HPDE6-E6E7 (cell line): ENCODE data around the gene MSI2.

Source experiments
- DNase-seq: peaks from one replicate; pipeline ENCODE4 v3.0.0; 2011; ENCODE audit warnings: missing footprints; ENCODE audit errors: extremely low spot score

The MSI2 gene

GRCh38 chr17:57365420-57365819 is 109.1 kb downstream of the MSI2 start:
- no peak for DNase-seq

- no peak for DNase-seq
Measured at GRCh38 chr17:57366177-57366557, 109.8 kb downstream of the MSI2 start.

DNA sequence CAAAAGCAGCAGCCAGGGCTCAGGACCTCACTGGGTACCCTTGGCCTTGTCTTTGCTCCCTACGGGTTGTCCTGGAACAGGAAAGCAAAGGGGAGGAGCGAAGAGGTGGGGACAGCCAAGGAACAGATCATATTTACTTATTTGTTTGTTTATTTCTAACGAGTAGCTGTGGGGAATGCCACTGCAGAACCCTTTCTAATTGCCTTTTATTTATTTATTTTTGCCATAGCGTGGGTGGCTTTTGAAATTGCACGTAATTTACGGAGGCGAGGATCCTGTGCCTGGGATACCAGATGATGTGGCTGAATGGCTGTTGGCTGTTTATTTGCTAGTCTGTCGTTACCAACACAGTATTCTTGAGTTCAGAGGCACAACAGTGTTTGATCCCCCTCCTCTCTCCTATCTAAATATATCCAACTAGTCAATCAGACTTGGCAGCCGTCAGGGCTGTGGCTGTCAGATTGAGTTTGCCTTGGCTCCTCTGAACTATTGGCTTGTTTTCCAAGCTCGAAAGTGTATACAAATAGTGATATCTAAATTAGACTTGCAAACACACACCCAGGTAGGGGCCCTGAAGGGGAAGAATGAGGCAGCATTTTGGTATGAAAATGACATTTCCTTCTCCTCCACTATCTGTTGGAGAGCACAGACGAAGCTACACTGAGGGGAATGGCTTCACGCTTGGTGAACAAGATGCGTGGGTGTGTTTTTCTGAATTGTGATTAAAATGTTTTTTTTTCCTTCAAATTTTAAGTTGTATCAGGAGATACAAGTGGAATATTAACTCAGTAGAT is 110.4 kb downstream of the MSI2 start:
- DNase-seq, result no peak

- DNase-seq, result no peak
Measured at GRCh38 chr17:57368637-57369336, 112.5 kb downstream of the MSI2 start.

GRCh38 chr17:57369509-57369945 is 113.2 kb downstream of the MSI2 start:
- no peak for DNase-seq

DNA sequence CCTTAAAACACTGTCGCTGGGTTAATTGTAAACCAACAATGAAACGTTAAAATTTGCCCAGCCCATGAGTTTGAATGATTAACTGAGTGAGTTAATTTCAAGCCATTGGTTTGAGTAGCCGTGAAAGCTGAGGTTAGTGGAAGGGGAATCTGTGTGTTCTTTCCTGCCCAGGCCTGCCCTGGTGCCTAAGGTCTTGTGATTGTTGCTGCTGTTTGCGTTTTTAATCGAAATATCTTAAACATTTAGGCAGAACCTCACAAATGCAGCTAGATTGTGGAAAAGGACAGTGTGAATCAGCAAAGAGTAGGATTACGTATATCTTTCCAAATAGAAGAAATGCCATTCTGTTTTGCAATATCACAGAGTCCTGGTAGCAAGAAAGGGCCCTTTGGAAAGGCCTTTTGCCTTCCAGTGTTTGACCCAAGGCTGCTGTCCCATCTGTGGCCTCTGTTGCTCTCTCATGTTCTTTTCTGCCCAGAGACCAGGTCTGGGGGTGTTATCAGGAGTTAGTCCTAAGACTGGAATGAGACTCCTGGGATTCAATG is 113.8 kb downstream of the MSI2 start:
- peak; percentile 85 for DNase-seq

- DNase-seq, result no peak
Measured at GRCh38 chr17:57370619-57371018, 114.3 kb downstream of the MSI2 start.

DNA sequence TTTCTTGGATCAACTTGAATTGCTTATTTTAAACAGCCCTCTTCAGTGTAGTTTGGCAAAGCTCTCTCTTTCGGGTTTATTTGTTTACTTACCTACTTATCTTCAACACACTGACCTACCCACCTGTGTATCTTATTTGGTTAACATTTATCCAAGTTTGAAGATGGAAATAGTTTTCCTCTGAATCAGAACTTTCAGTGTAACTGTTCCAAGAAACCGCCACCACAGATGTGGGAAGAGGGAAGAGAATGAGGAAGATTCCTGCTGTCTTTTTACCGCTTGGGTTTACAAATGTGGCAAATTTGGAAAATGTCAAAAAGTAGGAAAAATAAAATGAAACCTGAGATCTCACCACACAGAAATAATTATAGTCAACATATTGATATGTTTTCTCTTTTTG is 115.8 kb downstream of the MSI2 start:
- no peak for DNase-seq

DNA sequence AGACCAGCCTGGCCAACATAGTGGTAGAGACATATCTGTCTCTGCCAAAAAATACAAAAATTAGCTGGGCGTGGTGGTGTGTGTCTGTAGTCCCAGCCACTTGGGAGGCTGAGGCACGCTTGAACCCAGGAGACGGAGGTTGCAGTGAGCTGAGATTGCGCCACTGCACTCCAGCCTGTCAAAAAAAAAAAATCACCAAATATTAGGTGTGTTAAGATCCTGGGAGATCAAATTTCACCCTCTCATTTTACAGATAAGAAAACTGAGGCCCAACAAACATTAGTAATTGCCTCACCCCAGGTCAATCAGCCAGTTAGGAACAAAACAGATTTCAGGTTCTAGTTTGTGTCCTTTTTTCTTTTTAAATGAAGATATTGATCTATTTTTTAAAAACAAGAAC is 116.7 kb downstream of the MSI2 start:
- no peak for DNase-seq

DNA sequence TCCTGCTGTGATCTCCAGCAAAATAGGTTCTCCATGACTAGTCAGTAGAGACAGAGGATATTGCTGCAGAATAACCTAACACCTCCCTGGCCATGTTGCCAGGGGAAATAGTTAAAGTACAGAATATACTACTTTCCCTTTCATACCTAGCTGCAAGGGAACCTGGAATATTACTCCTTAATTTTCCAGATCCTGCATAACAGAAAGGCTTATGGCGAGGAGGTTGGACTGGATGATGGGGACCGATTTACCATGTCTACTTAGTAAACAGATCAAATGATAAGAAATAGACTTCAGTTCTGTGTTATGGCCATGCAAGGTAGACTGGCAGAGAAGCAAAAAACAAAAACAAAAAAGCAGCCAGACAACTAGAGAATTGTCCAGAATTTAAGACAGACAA is 117.4 kb downstream of the MSI2 start:
- DNase-seq, result no peak

DNA sequence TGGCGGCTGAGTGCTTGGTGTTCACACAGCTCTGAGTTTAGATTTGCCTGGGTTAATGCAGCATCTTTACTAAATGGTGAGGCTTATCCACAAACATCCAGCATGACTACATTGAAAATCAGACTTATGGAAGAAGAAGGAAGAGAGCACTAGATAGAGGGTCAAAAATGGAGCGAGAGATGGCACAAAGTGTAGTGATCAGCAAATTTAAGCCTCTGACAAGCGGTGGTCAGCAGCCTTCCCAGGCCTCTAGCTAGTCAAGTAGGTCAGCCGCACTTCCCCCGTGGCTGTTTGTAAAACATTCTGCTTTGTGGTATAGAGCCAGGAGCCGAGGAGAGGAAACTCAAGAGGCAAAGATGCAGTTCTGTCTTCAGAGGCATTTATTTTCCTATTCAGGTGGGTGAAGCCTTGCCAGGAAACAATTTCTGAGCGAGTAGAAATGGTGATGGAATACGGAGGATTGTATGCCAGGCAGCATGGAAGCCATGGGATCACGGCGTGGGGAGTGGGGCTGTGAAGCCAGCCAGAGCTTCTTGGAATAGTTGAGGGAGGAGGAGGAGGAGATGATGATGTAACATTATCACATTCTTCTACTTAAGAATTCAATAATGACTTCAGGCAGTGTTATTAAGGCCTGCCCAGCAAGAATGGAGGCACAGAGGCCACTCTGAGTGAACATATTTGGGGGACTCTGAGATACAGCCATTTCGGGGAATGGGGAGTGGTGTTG is 118.9 kb downstream of the MSI2 start:
- DNase-seq, result no peak

GRCh38 chr17:57375770-57376225 is 119.5 kb downstream of the MSI2 start:
- DNase-seq, result peak; percentile 75

GRCh38 chr17:57377094-57377493 is 120.8 kb downstream of the MSI2 start:
- DNase-seq, result no peak

DNA sequence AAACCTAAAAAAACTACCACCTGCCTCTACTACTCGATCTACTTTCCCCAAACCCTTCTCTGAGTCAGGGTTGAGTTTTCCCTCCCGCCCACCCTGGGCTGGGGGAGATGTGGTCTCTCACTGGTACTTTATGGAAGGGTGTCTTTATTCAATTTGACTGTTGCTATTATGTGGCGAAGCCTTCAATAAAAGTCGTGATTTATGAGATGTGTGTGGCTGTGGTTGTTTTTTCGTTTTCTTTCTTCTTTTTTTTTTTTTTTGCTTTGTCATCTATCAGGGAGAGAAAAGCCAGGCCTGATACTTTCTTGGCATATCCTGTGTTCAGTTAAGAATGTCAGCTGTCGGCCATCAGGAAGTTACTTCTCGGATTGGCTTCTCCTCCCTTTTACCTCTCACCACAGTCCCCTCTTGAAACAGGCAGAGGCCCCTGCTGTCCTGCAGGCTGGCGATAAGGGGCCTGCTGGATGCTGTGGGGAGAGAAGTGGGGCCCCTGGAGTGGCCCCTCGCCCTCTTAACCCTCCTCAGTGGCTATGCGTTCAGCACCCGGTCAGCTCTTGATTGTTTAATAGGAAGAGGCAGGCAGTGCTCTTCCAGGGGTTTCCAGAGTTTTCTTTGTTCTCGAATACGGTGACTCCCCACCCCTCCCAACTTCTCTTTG is 123.0 kb downstream of the MSI2 start:
- no peak for DNase-seq

GRCh38 chr17:57379895-57380434 is 123.6 kb downstream of the MSI2 start:
- DNase-seq, result no peak

DNA sequence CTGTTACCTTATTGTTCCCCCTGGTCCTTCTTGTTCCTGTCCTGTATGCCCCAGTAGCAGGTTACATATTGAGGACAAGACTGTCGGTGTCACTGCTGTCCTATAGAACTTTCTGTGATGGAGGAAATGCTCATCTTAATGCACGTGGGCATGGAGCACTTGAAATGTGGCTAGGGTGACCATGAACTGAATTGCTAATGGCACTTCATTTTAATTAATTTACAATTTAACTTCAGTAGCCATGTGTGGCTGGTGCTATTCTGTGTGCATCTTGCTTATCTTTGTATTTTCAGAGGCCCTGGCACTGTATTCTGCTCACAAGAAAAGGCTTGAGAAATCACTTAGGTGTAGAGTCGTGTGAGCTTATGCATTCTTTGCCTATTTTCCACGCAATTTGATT is 125.2 kb downstream of the MSI2 start:
- DNase-seq, result no peak

DNA sequence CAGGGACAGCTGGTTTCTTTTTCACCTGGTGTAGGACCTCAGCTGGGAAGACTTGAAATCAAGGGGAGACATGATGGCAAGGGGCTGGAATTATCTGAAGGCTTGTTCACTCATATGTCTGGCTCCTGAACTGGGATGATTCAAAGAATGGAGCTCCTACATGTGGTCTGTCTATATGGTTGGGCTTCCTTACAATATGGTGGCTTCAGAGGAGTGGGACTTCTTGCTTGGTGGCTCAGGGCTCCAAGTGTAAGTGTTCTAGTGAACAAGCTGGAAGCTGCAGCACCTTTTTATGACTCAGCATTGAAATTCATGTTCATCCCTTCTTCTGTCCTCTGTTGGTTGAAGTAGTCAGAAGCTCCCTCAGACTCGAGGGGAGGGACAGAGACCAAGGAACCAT is 127.9 kb downstream of the MSI2 start:
- no peak for DNase-seq

- no peak for DNase-seq
Measured at GRCh38 chr17:57385975-57386374, 129.7 kb downstream of the MSI2 start.

DNA sequence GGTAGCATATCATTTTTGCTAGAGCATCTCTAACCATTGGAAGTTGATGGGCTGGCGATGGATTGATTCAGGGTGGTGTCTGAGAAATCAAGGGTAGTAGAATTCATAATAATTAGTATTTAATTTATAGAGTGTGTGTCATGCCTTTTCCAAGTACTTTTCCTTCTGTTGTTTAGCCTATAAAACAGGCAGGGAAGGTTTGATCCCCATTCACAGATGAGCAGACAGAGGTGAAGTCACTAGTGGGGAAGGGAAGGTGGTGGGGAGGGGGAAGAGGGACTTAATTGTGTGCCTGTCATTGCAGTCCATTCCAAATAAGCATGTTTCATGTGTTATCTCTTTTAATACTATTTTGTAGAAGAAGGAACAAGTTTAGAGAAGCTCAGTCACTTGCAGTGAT is 131.3 kb downstream of the MSI2 start:
- no peak for DNase-seq

DNA sequence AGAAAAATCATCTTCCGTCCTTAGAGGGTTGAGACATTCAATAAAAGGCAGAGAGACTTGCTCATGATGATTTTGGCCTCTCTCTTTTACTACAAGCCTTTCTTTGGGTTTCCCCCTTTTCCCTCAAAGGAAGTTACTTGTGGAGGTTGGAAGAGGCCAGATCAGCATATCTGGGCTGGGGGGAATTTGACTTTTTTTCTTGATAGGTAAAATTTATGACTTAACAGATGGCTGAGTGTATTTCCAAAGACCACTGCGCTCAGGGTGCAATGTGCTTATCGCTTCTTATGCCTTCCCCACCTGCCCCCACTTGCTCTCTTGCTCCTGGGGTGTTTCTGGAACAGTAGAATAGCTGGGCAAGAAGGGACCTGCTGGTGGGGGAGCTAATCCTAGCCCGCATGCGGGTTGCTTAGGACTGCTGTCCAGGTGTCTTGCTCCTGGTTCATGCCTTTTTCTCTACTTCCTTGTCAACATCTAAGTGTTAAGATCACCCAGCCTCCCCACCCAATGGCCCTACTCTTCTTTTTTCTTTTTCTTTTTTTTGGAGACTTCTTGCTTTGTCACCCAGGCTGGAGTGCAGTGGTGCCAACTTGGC is 131.9 kb downstream of the MSI2 start:
- no peak for DNase-seq

- no peak for DNase-seq
Measured at GRCh38 chr17:57389473-57389872, 133.2 kb downstream of the MSI2 start.
